ENCODE measurements around the gene PLCB3. TPM values are rescaled to one million over a fixed set of nuclear protein-coding genes. Genes with fewer than 3 reads are reported as not detected.

The PLCB3 gene
- polyA plus RNA-seq, 6 donors from 2014 or later: 0.12 to 0.55 (median 0.21) TPM; not detected in 1

GRCh38 chr11:64252003-64252872 lies 908 bp downstream of the PLCB3 start:
- no peak for DNase-seq
- Mint-ChIP-seq H3K36me3 (no peaks in the 10 kb centered on the region), H3K27me3 (no peaks in the 10 kb centered on the region), H3K9me3 (no peaks in the 10 kb centered on the region), H3K4me3 (peak overlapping the region; percentile 83 to 94 (median 89)), H3K27ac (peak overlapping the region in 5 of 6 donors; percentile 53 to 94 (median 79)), H3K4me1 (peaks cover 19 to 33% (median 25%) of the 10 kb centered on the region in 3 donors)
- peak in 1 of 2 donors; percentile 5 for ATAC-seq (ENCODE audit: low read depth in 2 of 2)

DNA sequence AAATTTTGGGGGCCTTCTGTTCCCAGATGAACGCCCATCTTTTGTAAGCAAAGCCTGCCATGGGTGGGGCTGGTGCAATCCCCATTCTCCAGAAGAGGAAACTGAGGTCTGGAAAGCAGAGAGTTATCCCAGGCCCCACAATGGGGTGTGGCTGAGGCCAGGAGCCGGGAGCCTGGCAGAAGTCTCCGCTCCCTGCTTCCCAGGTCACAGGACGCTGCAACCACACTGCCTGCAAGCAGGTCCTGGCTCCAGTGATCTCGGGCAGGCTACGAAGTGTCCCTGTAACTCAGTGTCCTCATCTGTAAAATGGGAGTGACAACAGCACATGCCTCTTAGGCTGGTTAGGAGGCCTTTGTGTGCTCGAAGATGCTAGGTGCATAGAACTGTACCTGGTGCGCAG lies 1.7 kb downstream of the PLCB3 start:
- Mint-ChIP-seq H3K27me3 (no peaks in the 10 kb centered on the region), H3K9me3 (no peaks in the 10 kb centered on the region), H3K4me3 (peak overlapping the region; percentile 6 to 90 (median 54)), H3K4me1 (peaks cover 17 to 25% (median 21%) of the 10 kb centered on the region in 3 donors), H3K36me3 (no peaks in the 10 kb centered on the region), H3K27ac (no peak overlapping the region)
- DNase-seq (no peak), ATAC-seq (ENCODE audit: low read depth in 2 of 2) (no peak)

- no peaks in the 10 kb centered on the region for H3K9me3 Mint-ChIP-seq
- no peak for ATAC-seq (ENCODE audit: low read depth in 2 of 2)
Measured at GRCh38 chr11:64253481-64253880, 2.2 kb downstream of the PLCB3 start.

GRCh38 chr11:64254326-64254725 lies 3.0 kb downstream of the PLCB3 start:
- Mint-ChIP-seq H3K36me3 (peaks cover 0 to 1% of the 10 kb centered on the region in 2 donors), H3K27ac (no peak overlapping the region), H3K27me3 (no peaks in the 10 kb centered on the region), H3K9me3 (no peaks in the 10 kb centered on the region), H3K4me1 (peaks cover 14 to 19% (median 18%) of the 10 kb centered on the region in 3 donors), H3K4me3 (peak overlapping the region in 1 of 8 donors; percentile 79)
- ATAC-seq (ENCODE audit: low read depth in 2 of 2) (no peak), DNase-seq (no peak)

More at GRCh38 chr11:64253481-64253880, 2.2 kb downstream of the PLCB3 start:
- Mint-ChIP-seq H3K4me1 (peaks cover 14 to 21% (median 19%) of the 10 kb centered on the region in 3 donors), H3K4me3 (peak overlapping the region in 4 of 8 donors; percentile 20 to 79 (median 42)), H3K27ac (no peak overlapping the region), H3K27me3 (no peaks in the 10 kb centered on the region), H3K36me3 (no peaks in the 10 kb centered on the region)
- DNase-seq: no peak

DNA sequence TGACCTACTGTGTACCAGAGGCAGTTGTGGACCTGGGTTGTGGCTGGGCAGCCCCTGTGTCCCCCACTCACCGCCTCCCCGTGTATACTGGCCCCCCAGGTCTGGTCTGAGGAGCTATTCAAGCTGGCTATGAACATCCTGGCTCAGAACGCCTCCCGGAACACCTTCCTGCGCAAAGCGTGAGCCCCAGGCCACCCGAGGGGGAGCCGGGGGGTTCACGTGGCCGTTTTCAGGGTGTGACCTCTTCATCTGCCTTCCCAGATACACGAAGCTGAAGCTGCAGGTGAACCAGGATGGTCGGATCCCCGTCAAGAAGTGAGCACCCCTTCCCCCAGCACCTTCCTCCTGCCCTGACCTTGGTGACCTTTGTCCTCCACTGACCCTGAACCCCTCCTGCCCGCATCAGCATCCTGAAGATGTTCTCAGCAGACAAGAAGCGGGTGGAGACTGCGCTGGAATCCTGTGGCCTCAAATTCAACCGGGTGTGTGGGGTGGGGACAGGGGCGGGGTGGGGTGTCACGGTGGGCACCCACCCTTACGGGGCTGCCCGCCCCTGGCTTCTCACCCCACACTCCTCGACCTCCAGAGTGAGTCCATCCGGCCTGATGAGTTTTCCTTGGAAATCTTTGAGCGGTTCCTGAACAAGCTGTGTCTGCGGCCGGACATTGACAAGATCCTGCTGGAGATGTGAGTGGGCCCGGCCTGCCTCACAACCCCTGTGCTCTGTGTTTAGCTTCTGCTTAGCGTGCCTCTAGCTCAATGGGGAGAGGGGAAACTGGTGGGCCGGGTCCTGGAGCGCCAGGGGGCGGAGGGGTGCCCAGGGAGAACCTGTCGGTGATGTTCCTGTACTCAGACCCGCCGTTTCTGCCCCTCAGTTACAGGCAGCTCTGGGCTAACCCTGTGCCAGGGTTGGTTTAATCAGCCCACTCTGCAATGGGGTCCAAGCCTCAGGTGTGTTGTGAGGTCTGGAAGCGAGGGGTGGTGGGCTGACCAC lies 4.1 kb downstream of the PLCB3 start:
- peak overlapping the region in 1 of 8 donors; percentile 34 for H3K4me3 Mint-ChIP-seq
- ATAC-seq (ENCODE audit: low read depth in 2 of 2) (no peak), DNase-seq (no peak)
- H3K27me3 Mint-ChIP-seq: no peaks in the 10 kb centered on the region
- peaks cover 14 to 16% (median 14%) of the 10 kb centered on the region in 3 donors for H3K4me1 Mint-ChIP-seq
- H3K9me3 Mint-ChIP-seq: no peaks in the 10 kb centered on the region
- peaks cover 0 to 7% of the 10 kb centered on the region in 2 donors for H3K36me3 Mint-ChIP-seq
- H3K27ac Mint-ChIP-seq: no peak overlapping the region

GRCh38 chr11:64256300-64256699 lies 5.0 kb downstream of the PLCB3 start:
- DNase-seq (no peak), ATAC-seq (ENCODE audit: low read depth in 2 of 2) (no peak)
- Mint-ChIP-seq H3K36me3 (peaks cover 0 to 7% of the 10 kb centered on the region in 2 donors), H3K4me3 (no peak overlapping the region), H3K9me3 (no peaks in the 10 kb centered on the region), H3K27ac (no peak overlapping the region), H3K27me3 (no peaks in the 10 kb centered on the region), H3K4me1 (peaks cover 9 to 16% (median 10%) of the 10 kb centered on the region in 3 donors)

GRCh38 chr11:64258356-64258755 lies 7.0 kb downstream of the PLCB3 start:
- DNase-seq (no peak), ATAC-seq (ENCODE audit: low read depth in 2 of 2) (no peak)
- Mint-ChIP-seq H3K4me3 (no peak overlapping the region), H3K27me3 (no peaks in the 10 kb centered on the region), H3K9me3 (no peaks in the 10 kb centered on the region), H3K4me1 (peaks cover 0 to 6% (median under 1%) of the 10 kb centered on the region in 3 donors), H3K36me3 (peaks cover 0 to 7% of the 10 kb centered on the region in 2 donors), H3K27ac (peak overlapping the region in 1 of 6 donors; percentile 7)

GRCh38 chr11:64258946-64259532 lies 7.7 kb downstream of the PLCB3 start:
- Mint-ChIP-seq H3K4me3 (no peak overlapping the region), H3K27me3 (no peaks in the 10 kb centered on the region), H3K36me3 (peaks cover 0 to 7% of the 10 kb centered on the region in 2 donors), H3K27ac (no peak overlapping the region), H3K9me3 (no peaks in the 10 kb centered on the region), H3K4me1 (peaks cover 0 to 6% (median 0%) of the 10 kb centered on the region in 3 donors)
- DNase-seq: no peak
- ATAC-seq (ENCODE audit: low read depth in 2 of 2): no peak

DNA sequence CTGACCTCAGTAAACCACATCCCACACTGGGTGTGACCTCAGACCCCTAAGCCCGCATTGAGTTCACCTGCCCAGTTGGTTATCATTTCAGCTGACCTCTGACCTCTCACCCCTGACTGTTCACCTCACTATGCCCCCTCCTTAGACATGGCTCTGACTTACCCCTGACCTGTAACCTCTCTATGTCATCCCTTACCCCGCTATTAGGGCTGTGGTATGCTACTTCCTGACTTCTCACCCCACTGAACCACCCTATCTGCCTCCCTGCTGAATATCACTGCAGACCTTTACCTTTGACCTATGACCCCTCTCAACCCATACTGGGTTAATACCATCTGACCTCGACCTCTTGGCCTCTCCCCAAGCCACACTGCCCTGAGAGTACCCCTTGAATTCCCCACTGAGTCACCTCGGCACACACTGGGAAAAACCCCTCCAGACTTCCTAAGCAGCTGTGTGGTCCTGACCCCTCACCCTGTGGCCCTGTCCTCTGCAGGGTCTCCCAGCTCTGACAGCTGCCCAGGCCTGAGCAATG lies 8.3 kb downstream of the PLCB3 start:
- H3K4me3 Mint-ChIP-seq: no peak overlapping the region
- no peak for ATAC-seq (ENCODE audit: low read depth in 2 of 2)

GRCh38 chr11:64260147-64260708 lies 8.9 kb downstream of the PLCB3 start:
- DNase-seq (no peak), ATAC-seq (ENCODE audit: low read depth in 2 of 2) (no peak)
- Mint-ChIP-seq H3K27me3 (no peaks in the 10 kb centered on the region), H3K36me3 (peaks cover 0 to 7% of the 10 kb centered on the region in 2 donors), H3K4me3 (no peak overlapping the region), H3K9me3 (no peaks in the 10 kb centered on the region), H3K27ac (no peak overlapping the region), H3K4me1 (peaks cover 0 to 6% (median 2%) of the 10 kb centered on the region in 3 donors)

More for the DNA sequence above, 8.3 kb downstream of the PLCB3 start:
- peaks cover 0 to 7% of the 10 kb centered on the region in 2 donors for H3K36me3 Mint-ChIP-seq
- H3K27me3 Mint-ChIP-seq: no peaks in the 10 kb centered on the region
- no peaks in the 10 kb centered on the region for H3K9me3 Mint-ChIP-seq
- DNase-seq: no peak
- H3K27ac Mint-ChIP-seq: no peak overlapping the region
- H3K4me1 Mint-ChIP-seq: peaks cover 0 to 6% (median 0%) of the 10 kb centered on the region in 3 donors

- ATAC-seq (ENCODE audit: low read depth in 2 of 2): no peak
- Mint-ChIP-seq H3K4me1 (peaks cover 0 to 6% (median 5%) of the 10 kb centered on the region in 3 donors), H3K4me3 (peak overlapping the region in 1 of 8 donors; percentile 33), H3K9me3 (no peaks in the 10 kb centered on the region), H3K27me3 (no peaks in the 10 kb centered on the region), H3K36me3 (peaks cover 0 to 7% of the 10 kb centered on the region in 2 donors), H3K27ac (no peak overlapping the region)
- DNase-seq: no peak
Measured at GRCh38 chr11:64261556-64262080, 10.3 kb downstream of the PLCB3 start.

DNA sequence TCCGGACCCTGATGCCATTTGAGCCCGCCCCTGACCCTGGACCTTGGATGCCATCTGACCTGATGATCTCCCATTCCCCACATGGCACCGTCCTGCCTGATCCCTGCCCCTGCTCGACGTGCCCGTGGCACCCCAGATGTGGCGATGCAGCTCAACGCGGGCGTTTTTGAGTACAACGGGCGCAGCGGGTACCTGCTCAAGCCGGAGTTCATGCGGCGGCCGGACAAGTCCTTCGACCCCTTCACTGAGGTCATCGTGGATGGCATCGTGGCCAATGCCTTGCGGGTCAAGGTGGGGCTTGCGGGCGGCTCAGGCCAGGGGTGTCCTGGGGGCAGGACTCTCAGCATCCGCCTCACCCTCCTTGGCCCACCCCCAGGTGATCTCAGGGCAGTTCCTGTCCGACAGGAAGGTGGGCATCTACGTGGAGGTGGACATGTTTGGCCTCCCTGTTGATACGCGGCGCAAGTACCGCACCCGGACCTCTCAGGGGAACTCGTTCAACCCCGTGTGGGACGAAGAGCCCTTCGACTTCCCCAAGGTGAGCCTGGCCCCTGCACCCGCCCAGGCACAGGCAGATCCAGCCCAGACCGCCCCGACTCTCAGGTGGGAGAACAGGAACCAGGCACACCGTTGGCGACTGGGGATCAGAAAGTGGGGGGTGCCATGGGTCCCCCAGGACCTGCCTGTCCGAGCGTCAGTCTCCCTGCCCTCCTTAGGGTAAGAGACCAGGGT lies 11.1 kb downstream of the PLCB3 start:
- no peak for DNase-seq

More for the DNA sequence above, 11.1 kb downstream of the PLCB3 start:
- no peak for ATAC-seq (ENCODE audit: low read depth in 2 of 2)
- Mint-ChIP-seq H3K36me3 (peaks cover 0 to 7% of the 10 kb centered on the region in 2 donors), H3K27me3 (no peaks in the 10 kb centered on the region), H3K4me3 (peak overlapping the region in 1 of 8 donors; percentile 33), H3K9me3 (no peaks in the 10 kb centered on the region), H3K27ac (no peak overlapping the region), H3K4me1 (peaks cover 0 to 6% (median 5%) of the 10 kb centered on the region in 3 donors)

Measured in naive B cell (primary cell).